HG03025 (cell line): ENCODE data around the gene TMEM233.
"Not testable (repeated sequence)": the region's sequence is repeated elsewhere in the genome, so short reads cannot be mapped to it uniquely, and the experiment has no call there.

Source experiments
- ATAC-seq: cut with Tn5 transposase; IDR thresholded peaks from one replicate; pipeline ENCODE4 v1.9.1; 2021; ENCODE audit warnings: mild to moderate bottlenecking, moderate library complexity; ENCODE audit not compliant: unreplicated experiment, low FRiP score

TMEM233 gene

DNA sequence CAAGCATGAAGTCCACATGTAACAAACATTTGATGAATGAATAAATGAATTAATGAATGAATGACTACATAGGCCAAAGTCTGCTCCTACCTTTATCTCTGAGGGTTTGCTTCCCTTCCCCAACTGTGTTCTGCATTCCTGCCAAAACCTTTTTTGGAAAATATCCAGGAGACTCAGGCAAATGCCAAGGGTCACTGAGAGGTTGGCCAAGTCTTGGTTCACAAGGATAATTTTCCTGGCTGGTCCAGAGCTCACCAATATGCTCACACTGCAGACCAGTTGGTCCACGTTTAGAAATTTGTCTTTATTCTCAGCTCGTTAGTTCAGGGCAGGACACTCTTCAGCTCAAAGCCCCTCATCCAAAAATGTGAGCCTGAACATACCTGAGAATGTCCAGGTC is 10.2 kb downstream of the TMEM233 start:
- ATAC-seq = no peak

DNA sequence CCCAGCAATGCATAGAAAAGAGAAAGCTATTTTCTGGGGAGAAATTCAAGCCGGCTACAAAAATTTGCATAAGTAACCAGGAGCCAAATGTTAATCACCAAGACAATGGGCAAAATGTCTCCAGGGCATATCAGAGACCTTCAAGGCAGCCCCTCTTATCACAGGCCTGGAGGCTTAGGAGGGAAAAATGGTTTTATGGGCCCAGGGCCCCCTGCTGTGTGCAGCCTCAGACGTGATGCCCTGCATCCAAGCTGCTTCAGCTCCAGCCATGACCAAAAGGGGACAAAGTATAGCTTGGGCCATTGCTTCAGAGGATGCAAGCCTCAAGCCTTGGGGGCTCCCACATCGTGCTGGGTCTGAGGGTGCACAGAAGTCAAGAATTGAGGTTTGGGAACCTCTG is 15.8 kb downstream of the TMEM233 start:
- no peak for ATAC-seq

DNA sequence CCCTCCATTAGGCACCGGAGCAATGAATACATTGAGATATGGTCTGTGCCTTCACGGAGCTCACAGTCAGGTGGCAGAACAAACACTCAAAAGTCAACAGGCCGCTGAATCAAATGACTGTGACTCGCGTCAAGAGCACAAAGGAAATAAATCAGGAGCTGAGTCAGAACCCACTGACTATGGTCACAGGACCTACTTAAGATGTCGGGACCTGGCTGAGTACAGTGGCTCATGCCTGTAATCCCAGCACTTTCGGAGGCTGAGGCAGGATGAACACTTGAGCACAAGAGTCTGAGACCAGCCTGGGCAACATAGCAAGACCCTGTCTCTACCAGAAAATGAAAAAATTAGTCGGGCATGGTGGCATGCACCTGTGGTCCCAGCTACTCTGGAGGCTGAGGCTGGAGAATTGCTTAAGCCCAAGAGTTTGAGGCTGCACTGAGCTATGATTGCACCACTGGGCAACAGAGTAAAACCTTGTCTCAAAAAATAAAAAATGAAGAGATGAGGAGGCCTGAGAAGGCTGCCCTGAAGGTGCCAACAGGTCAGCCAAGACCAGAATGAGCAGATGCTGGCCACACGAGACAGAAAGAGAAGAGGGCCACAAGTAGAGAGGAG is 19.9 kb downstream of the TMEM233 start:
- no peak for ATAC-seq

DNA sequence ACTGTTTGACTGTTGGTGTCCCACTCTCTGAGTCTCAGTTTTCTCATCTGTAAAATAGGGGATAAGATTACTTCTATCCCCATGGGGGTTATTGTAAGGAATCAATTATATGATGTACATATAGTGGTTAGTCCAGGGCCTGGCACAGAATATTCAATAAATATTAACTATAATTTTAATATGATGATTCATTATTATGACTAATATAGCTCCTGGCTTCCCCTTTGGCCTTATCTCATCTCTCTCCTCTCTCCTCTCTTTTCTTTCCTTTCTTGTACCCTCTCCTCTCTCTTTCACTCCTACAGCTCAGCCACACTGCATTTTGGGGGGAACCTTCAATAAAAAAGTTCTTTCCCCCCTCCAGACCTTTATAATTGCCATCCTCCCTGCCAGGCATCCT is 21.1 kb downstream of the TMEM233 start:
- no peak for ATAC-seq

DNA sequence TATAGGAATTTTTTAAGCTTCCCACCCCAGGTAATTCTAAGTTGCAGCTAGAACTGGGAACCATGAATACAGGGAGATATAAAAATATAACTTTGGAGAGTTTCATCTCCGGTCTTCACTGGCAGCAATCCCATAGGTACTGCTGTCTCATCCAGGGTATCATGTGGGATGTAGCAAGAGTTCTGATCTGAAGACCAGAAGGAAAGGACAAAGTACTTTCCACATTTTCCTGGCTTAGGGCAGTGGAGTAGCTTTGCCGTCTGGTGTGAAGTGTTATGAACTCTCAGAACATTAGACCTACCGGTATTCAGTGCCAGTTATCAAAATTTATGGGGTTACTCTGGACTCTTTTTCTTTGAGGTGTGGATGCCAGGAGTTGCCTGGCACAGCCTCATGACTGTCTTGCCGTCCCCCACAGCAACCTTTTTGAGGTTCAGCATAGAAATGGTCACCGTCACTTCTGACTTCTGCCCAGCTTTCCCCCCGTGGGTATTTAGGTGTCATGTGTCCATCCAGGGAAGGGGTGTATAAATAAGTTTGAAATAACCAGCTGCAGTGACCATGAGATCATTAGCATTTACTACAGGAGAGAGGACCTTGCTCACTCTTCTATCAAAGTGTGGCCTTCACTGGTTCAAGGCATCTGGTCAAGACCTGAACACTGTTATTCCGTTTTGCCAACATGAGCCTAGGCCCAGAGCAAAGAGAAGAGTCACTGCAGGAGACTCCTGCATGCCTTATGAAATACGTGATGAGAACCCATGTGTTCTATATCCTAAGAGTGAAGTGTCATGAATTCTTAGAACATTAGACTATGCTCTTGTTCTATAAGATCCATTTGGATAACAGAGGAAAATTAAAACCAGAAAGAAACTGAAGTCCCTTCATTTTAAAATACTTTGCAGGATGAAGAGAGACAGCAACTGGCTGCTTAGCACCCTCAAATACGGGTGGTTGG is 22.2 kb downstream of the TMEM233 start:
- ATAC-seq = no peak

DNA sequence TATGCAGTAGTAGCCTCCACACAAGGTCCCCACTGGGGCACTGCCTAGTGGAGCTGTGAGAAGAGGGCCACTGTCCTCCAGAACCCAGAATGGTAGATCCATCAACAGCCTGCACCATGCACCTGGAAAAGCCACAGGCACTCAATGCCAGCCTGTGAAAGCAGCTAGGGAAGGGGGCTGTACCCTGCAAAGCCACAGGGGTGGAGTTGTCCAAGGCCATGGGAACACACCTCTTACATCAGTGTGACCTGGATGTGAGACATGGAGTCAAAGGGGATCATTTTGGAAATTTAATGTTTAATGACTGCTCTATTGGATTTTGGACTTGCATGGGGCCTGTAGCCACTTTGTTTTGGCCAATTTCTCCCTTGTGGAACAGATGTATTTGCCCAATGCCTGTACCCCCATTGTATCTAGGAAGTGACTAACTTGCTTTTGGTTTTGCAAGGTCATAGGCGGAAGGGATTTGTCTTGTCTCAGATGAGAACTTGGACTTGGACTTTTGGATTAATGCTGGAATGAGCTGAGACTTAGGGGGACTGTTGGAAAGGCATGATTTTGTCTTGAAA is 24.8 kb downstream of the TMEM233 start:
- ATAC-seq = not testable (repeated sequence)

DNA sequence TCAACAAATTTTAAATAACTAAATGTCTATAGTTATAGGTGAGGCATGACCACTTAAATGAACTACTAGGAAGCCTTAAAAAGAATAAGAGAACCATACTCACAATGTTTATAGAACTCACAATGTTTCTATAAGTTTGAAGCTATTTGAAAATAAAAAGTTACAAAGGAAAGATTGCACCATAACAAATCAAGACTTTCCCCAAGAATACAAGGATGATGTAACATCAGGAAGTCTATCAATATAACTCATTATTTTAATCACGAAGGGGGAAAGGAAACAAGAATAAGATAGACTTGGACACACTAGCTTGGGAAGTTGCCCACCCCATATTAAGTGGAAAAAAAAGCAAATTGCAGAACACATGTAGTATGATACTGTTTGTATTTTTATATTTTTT is 26.9 kb downstream of the TMEM233 start:
- no peak for ATAC-seq

DNA sequence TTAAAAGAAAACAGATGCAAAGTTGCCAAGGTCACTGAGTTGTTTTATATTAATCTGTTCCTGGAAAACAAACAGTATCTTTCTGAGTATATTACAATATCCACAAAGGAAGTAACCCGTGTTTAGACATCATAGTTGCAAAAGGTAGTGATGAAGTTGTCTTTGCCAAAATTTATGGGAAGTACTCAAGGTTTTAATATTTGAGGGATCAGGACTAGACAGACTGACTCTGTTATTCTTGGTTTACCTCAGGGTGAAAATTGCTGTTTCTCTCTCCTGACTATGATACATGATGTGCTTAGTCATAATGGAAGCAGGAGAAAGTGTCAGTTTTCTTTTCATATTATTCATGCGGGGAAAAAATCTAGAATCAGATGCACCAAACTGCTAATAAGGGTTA is 28.3 kb downstream of the TMEM233 start:
- no peak for ATAC-seq

DNA sequence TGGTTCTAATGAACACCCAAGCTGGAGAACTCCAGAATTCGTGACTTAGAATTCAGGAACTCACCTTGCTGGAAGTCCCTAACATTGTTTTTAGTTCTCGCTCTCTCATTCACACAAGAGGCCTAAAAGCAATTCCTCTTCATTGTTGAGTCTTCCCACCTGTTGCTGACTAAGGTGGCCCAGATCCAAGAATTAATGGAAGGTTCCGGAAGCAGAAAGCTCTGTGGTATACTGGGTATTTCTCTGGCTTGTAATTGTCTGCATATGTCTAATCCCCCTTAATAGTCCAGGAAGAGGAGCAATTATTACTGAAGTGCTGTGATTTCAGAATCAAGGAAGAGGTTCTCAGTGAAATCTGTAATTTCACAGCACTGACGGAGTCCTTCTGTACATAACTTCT is 31.4 kb downstream of the TMEM233 start:
- no peak for ATAC-seq

DNA sequence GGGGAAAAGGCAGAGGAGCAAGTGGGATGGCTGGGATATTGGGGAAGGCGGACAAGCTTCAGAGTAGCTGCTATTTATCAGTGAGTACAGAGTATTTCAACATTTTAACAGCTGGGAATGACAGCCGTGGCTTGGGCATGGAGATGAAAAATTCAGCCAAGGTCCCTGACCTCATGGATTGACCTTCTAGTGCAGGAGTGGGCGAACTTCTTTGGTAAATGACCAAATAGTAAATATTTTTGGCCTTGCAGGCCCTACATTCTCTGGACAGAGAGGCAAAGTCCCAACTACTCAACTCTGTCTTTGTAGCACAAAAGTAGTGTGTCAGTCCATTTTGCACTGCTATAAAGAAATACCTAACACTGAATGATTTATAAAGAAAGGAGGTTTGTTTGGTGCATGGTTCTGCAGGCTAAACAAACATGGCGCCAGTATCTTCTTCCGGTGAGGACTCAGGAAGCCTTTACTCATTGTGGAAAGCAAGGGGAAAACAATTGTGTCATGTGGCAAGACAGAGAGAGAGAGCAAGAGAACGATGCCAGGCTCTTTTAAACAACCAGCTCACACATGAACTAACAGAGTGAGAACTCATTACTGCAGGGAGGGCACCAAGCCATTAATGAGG is 33.6 kb downstream of the TMEM233 start:
- ATAC-seq = no peak

DNA sequence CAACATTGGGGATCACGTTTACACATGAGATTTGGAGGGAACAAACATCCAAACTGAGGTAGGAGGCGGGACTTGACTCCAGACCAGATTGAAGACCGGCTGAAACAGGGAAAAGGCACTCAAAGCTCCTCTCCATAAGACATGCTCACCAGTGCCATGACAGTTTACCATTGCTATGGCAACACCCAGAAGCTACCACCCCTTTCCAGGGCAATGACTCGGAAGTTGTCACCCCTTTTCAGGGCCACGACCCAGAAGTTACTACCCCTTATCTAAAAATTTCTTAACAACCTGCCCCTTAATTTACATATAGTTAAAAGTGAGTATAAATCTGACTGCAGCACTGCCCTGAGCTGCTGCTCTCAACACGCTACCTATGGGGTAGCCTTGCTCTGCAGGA is 34.1 kb downstream of the TMEM233 start:
- no peak for ATAC-seq

DNA sequence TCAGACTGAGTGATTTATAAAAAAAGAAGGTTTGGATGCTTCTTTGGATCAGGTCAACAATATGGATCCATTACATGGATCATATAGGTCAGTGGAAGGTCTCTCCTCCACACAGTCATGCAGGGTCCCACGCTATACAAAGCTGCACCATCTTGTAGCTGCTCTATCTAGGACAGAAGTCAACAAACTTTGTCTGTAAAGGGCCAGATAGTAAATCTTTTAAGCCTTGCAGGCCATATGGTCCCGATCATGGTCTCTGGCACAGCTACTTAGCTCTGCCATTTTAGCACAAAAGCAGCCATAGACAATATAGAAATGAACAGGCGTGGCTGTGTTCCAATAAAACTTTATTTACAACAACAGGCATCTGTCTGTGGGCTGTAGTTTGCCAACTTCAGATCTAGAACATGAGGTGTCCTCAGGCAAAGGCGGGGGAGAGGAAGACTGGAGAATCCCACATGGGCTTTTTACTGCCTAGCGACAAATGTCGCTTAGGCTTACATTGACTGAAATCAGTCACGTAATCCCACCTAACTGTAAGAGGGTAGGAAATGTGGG is 36.7 kb downstream of the TMEM233 start:
- ATAC-seq = no peak

DNA sequence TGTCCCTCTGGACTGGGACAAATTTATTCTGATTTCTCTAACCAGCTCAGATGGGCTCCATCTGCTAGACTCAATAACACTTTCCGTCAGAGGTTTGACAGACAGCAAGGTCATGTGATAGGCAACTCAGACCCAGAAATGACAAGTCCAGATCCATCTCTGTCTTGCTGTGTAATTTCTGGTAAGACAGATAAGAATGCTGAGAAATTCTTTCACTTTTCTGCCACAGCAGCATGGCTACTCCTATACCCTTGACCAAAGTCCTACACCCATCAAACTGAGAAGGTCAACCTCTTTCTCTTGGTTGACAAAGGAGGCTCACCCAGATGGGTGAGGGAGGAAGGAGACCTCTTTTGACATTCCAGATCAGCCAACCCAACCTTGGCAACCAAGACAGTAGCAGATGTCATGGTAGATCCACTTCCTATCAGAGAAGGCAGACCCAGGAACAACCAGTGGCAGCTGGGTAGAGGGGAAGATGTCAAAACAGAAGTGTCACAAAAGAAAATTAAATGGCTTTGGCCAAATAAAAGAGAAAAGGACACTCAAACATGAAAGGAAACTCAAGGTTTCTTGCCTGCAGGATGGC is 37.5 kb downstream of the TMEM233 start:
- no peak for ATAC-seq

DNA sequence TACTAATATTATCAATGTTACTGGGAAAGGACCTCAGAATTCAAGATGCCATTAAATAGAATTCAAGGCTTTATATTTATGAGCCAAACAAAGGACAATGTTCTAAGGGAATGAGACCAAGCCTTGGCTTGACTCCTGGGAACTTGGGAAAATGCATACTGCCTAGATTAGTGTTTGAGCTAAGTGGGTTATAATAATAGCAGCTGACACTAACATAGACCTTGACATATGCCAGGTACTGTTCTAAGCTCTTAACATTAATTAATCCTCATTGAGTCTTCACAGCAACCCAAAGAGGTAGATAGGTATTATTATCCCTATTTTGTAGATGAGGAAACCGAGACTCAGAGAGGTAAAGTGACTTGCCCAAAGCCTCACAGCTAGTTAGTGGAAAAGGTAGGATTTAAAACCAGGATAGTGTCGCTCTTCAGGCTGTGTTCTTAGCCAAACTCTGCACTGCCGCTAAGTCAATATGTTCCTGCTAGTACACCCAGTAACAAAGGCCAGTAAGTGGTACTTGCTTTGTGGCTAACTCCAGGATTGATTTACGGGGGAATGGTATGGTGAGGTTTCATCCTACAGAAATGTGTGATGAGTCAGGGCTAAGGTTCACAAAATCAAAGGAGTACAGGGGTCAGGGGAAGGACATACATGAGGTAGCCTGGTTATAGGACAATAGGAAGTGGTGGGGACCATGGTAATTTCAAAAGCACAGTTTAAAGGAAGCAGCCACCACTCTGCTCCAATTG is 38.5 kb downstream of the TMEM233 start:
- no peak for ATAC-seq

DNA sequence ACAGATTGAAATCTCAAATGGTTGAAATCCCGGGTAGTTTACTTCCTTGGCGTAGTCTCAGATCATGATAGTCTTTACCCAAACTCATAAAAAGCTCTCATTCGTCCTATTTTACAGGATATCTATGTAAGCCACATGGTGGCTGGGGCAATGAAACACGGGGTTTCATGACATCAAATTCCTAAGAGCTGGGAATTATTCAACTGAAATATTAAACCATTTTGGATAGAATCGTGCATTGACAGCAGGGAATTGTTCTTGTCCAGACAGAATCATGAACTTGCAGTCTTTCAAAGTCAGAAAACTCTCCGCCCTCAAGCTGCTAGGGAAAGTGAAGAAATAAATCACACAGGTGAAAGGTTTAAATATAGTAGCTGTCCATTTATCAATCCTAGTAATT is 41.2 kb downstream of the TMEM233 start:
- ATAC-seq = no peak

DNA sequence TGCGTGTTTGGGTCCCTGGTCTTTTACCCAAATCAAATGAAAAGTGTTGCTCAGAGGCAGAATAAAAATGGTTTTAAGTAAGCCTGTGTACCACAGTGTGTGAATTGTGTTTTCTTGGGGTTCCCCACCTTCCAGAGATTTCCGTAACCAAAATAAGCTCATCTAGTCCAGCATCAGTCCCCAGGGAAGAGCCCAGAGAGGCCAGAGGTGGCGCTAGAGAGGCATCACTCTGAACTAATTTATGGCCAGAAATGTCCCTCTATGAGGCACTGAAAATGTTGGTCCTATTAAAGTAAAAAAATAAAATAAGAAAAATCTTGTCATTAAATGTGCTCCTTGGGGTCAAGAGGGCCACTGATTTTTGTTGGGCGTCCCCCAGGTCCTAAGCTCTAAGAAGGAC is 49.4 kb downstream of the TMEM233 start:
- no peak for ATAC-seq

DNA sequence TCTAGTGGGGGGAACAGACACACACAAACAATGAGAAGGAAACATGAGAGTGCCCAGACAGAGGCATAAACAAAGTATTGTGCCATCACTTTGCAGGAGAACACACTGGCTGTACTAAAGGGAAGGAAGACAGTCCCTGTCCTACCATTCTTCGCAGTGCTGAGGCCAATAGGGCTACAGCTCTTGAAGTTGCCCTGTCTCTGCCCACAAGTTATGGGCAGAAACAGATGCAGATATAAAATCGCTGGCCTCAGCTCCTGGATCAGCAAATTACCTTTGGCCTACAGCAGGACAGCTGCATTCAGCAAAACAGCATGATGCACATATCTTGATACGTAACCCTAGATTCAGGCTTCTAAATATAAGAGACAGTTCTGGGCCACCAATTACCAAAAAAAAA is 51.4 kb downstream of the TMEM233 start:
- ATAC-seq = no peak

DNA sequence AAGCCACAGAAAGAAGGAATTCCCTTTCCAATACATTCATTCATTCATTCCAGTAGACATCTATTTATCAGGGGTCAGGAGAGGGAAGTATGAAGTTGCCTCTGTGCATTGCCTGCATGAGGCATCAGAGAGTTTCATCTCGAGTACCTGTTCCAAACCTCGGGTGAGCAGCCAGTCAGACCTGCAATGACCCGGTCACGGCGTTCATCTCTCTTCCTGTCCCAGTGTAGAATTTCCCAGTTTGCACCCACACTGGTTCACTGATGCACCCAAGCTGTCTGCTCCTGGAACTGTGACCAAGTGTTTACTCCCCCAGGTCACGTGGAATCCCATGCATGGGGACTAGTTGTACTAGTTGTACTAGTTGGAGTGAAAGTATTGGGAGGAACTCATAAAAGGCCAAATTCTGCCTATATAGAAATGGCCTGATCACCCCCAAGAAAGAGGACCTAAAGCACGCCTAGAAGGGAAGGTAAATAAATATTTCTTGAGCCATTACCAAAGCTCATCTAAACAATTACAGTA is 52.0 kb downstream of the TMEM233 start:
- no peak for ATAC-seq

DNA sequence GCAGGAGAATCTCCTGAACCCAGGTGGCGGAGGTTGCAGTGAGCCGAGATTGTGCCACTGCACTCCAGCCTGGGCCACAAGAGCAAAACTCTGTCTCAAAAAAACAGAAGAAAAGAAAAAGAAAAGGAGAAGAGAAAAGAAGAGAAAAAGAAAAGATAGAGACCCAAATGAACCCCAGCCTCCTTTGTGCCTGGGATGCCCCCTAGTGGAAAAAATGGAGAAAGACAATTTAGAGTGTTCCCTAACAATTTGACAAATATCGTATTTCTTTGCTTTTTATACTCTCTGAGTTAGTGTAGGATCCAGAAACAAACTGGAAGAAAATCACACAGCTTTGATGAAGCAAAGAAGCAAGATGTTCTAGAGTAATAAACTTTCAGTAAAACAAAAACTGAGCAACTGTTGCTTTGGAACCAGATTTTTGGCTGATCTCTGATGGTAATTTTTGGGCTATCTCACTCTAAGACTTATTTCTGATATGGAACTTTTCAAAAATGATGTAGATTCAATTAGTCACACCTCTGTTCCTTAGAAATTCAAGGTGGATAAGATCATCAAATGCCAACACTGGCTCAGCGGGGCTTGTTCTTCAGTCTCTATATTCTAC is 55.7 kb downstream of the TMEM233 start:
- ATAC-seq = no peak
